ENCODE results near the gene APOF.
"Not testable (repeated sequence)": the region's sequence is repeated elsewhere in the genome, so short reads cannot be mapped to it uniquely, and the experiment has no call there.

Gene APOF

DNA sequence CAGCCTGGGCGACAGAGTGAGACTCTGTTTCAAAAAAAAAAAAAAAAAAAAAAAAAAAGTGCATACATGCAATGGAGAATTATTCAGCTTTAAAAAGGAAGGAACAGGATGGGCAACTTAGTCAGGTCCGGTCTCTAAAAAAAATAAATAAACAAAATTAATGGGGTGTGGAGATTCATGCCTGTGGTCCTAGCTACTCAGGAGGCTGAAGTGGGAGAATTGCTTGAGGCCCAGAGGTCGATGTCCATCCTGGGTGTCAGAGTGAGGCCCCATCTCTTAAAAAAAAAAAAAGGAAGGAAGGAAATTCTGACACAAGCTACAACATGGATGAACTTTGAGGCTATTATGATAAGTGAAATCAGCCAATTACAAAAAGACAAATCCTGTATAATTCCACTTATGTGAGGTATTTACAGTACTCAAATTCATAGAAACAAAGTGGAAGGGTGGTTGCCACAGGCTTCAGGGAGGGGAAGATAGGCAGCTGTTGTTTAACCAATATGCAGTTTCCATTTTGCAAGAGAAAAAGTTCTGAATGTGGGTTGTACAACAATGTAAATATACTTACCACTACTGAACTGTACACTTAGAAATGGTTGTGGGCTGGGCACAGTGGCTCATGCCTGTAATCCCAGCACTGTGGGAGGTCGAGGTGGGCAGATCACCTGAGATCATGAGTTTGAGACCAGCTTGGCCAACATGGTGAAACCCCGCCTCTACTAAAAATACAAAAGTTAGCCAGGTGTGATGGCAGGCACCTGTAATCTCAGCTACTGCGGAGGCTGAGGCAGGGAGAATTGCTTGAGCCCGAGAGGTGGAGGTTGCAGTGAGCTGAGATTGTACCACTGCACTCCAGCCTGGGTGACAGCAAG is 12.3 kb upstream of the APOF start:
- in situ Hi-C loops (cut with MboI; ENCODE audit: low sequenced_read_pairs), result no loop called here

DNA sequence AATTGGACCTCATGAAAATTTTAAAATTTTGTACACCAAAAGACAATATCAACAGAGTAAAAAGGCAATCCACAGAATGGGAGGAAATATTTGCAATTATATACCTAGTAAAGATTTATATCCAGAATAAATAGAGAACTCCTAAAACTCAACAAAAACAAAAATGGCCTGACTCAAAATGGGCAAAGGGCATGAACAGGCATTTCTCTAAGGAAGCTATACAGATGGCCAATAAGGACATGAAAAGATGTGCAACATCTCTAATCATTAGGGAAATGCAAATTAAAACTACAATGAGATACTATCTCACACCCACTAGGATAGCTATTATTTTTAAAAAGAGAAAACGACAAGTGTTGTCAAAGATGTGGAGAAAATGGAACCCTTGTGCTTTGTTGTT is 10.9 kb upstream of the APOF start:
- in situ Hi-C loops (cut with MboI; ENCODE audit: low sequenced_read_pairs), result no loop called here

DNA sequence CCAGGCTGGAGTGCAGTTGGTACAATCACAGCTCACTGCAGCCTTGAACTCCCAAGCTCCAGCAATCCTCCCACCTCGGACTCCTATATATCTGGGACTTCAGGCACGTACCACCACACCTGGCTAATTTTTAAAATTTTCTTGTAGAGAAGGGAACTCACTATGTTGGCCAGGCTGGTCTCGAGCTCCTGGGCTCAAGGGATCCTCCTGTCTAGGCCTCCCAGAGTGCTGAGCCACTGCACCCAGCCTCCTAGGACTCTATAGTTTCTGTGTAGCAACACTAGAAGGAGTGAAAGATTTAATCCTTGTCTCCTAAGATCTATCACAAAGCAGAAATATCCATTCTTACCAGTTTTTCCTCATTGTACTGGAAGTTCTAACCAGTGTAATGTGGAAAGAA is 4.3 kb upstream of the APOF start:
- in situ Hi-C loops (cut with MboI; ENCODE audit: low sequenced_read_pairs), result no loop called here

DNA sequence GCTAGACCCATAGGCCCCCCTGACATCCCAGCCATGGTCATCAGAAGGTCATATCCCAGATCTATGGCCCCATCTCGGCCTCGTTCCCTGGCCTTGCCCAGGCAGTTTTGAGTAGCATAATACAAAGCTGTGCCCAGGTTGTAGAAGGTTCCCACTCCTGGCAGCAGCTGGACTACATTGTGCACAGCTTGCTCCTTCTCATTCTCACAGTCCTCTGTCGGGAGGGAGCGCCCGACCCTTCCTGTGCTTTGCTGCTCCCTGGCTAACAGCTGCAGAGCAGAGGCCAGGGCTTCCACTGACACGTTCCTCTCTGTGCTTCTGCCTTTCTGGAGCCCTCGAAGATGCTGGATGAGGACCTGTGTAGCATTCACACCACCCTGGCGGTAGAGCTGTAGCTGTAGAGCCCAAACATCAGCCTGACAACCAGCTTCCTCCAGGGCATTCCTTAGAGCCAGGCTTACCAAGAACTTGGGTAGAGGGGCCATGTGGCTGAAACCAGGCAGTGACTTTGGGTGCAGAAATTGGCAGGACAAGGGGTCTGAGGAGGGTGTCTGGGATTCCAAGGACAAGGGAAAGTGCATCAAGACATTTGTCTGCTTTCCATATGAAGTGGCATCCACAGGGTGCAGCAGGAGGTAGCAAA is 1.0 kb downstream of the APOF start:
- in situ Hi-C loops (cut with MboI; ENCODE audit: low sequenced_read_pairs), result no loop called here

DNA sequence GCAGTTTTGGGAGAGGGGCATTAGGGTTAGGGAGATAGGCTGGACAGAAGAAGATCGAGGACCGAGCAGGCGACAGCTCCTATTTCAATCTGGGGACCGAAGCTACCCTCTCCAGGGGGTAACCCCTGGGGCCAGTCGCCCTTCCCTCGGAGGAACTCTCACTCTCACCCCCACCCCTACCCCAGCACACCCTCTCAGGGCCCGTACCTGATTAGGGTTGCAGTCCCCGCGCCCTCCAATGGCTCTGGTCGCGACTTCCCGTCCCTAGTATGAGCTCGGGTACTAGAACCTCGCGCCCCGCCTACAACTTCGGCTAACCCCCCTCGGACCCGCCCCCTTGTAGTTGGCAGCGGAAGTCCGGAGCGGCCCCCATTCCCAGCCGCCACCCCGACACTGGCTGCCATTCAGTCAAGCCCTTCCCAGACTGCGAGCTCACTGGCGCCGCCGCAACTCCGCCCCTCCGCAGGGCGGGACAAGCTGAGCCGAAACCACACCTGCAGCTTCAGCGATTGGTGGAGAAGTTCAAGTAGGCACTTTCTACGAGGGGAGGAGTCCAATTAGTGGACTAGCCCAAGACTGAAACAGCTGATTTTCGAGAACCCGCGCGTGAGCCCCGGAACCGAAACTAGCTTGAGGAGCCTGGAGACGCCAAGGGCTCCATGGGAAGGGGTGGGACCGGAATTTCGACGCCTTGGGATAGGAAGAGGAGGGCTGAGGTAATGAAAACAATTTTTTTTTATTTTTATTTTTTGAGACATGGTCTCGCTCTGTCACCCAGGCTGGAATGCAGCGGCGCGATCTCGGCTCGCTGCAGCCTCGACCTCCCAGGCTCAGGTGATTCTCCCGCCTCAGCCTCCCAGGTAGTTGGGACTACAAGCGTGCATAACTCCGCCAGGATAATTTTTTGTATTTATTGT is 2.5 kb downstream of the APOF start, which contains the start of gene STAT2:
Gene STAT2 (minus strand): TSS at position 257 of the 917 bp plus-strand sequence. CDS start 3,536 bp downstream, outside the sequence.
- in situ Hi-C loops (cut with MboI; ENCODE audit: low sequenced_read_pairs), result no loop called here

DNA sequence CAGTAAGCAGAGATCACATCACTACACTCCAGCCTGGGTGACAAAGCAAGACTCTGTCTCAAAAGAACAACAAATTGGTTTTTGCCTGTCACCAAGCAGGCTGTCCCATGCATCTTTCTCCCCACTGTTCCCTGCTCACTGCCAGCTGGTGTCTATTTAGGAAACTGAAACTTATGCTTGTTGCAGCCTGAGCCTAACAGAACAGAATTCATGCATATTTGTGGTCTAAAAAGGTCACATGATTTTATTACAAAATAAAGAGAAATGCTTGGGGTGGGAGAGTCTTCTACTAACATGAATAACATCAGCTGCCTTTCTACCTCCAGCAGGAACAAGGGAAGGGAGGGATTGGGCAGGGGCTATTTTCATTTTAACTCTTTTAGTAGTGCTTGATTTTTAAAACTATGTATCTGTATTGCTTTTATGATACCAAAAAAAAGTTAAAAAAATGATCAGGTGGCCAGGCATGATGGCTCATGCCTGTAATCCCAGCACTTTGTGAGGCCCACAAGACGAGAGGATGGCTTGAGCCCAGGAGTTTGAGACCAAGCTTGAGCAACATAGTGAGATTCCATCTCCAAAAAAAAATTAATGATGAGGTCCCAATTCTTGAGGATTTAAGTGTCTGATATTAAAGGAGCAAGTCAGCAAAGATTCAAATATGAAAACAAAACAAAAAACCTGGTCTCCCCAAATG is 3.7 kb downstream of the APOF start:
- in situ Hi-C loops (cut with MboI; ENCODE audit: low sequenced_read_pairs), result no loop called here

DNA sequence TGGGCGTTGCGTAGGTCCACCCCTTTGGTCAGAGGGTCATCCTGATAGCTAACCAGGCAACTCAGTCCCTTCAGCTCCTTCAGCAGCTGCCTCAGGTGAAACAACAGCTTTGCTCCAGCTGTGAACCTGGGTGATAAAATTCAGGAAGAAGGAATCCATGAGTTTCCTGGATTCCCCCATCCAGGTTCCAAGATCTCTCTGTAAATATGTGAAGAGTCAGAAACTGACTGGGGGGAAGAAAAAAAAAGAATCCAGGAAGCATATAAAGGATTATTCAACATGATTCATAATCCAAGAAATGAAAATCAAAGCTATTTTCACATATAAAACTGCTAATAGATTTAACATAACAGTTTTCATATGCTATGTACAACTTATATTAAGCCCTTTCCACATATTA is 11.3 kb downstream of the APOF start:
- in situ Hi-C loops (cut with MboI; ENCODE audit: low sequenced_read_pairs), result no loop called here

DNA sequence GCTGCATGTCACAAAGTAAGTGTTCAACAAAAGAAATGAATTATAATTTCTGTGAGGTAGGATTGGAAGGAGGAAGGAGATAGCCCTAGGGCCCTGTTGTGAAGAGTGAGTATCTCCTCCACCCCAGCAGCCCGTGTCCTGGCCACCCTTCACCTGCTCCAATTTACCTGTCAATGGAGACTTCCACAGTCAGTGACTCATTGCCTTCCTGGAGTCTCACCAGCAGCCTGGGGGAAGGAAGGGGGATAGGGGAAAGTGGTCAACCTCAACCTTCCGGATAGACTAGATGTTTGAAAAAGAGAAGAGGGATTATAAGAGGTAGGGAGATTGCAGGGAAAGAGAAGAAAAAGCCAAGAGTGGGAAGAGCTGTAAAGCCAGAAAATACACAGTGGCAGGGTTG is 12.0 kb downstream of the APOF start:
- in situ Hi-C loops (cut with MboI; ENCODE audit: low sequenced_read_pairs), result no loop called here

DNA sequence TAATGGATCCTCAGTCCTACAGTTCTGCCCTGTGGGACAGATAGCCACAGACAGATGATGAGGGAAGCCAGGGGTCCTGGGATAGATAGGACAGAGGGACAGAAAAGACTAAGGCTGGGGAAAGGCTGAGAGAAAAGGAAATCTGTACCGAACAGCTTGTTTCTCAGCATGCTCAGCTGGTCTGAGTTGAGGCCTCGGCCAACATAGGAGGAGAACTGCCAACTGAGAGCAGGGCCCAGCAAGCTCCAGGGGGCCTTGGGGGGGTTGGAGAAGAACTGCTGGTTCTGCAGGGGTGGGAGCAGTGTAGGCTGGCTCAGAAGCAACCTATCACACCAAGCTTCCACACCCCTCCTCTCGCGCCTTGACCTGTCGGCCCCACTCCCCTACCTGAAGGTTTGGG is 13.9 kb downstream of the APOF start:
- in situ Hi-C loops (cut with MboI; ENCODE audit: low sequenced_read_pairs), result no loop called here

DNA sequence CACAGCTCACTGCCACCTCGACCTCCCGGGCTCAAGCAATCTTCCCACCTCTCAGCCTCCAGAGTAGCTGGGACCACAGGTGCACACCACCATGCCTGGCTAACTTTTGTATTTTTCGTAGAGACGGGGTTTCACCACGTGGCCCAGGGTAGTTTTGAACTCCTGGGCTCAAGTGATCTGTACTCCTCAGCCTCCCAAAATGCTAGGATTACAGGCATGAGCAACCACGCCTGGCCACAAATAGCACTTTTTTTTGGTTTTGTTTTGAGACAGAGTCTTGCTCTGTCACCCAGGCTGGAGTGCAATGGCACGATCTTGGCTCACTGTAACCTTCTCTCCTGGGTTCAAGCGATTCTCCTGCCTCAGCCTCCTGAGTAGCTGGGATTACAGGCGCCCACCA is 15.4 kb downstream of the APOF start:
- in situ Hi-C loops (cut with MboI; ENCODE audit: low sequenced_read_pairs), result not testable (repeated sequence)

DNA sequence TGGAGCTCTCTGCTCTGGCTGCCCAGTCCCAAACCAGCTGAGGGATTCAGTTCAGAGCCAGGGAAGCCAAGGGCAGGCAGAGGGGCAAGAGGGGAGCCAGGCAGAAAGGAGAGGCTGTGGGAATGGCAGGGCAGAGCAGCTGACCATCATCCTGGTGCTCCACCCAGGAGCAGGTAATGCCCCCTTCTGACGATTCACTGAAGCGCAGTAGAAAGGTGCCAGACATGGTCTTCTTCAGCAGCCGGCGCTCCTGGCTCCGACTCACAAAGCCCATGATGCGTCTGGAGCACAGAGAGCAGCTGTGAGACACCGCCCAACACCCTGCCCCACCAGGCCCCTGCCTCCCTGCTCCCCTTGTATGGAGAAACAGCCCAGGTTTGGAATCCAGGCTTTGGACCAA is 16.0 kb downstream of the APOF start:
- in situ Hi-C loops (cut with MboI; ENCODE audit: low sequenced_read_pairs), result no loop called here

DNA sequence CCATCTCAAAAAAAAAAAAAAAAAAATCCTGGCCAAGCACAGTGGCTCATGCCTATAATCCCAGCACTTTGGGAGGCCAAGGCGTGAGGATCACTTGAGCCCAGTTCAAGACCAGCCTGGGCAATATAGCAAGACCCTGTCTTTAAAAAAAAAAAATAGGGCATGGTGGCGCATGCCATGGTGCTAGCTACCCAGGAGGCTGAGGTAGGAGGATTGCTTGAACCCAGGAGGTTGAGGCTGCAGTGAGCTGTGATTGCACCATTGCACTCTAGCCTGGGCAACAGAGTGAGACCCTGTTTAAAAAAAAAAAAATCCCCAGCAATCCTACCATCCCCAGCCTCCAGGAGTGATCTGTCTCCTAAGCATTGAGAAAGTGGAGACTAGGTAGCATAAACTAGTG is 20.4 kb downstream of the APOF start:
- in situ Hi-C loops (cut with MboI; ENCODE audit: low sequenced_read_pairs), result not testable (repeated sequence)

DNA sequence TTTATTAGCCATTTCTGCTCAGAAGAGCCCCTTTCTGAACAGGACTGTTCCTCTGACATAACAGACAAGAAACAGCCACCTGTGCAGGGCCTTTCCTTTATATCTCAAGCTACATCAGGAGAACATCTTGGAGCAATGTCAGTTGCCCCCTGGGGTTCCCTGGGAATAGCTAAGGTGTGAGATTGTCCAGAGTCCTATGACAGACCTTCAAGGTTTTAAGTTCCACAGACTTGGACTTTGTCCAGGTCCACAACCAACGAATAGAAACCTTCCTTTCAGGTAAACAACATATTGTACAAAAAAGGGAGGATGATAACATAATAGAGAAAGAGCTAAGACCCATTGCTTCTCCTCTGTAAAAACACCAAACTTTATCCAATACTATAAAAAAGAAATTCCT is 21.0 kb downstream of the APOF start:
- in situ Hi-C loops (cut with MboI; ENCODE audit: low sequenced_read_pairs), result no loop called here

DNA sequence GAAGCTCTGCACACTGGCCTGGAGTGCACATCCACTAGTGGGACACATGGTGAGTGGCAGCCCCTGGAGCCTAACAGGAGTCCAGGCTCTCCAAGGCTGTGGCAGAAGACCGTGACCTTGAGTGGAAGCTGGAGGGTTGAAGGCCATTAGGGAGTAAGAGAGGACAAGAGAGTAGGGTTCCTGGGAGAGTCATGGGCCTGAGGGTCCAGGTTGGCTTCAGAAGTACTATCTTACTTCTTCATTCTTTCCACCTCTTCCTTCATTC is 23.6 kb downstream of the APOF start:
- in situ Hi-C loops (cut with MboI; ENCODE audit: low sequenced_read_pairs), result no loop called here

DNA sequence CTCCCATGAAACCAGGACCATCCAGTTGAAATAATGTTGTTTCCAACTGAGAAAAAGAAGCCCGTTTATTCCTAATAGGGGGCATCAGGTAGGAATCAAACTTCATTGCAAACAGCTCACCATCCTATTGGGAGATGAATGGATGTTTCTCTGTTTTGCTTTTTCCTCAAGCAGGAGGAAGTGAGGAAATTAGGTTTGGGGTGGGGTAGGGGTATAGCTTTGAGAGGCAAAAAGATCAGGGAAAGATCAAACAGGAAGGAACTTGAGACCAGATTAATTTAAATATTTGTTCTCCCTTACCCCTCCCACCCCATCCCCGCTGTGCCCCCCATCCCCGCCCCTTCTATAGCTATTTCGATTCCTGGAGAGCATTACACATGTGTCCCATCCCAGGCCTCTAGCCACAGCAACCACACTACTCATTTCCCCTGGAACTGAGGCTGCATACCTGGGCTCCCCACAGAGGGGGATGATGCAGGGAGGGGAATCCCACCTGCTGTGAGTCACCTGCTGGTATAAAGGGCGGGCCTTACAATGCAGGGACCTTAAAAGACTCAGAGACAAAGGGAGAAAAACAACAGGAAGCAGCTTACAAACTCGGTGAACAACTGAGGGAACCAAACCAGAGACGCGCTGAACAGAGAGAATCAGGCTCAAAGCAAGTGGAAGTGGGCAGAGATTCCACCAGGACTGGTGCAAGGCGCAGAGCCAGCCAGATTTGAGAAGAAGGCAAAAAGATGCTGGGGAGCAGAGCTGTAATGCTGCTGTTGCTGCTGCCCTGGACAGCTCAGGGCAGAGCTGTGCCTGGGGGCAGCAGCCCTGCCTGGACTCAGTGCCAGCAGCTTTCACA is 24.1 kb downstream of the APOF start, which contains the start of gene IL23A:
Gene IL23A (plus strand): TSS at position 577 of the 850 bp plus-strand sequence. CDS start 161 bp downstream, at position 738.
- in situ Hi-C loops (cut with MboI; ENCODE audit: low sequenced_read_pairs), result no loop called here

DNA sequence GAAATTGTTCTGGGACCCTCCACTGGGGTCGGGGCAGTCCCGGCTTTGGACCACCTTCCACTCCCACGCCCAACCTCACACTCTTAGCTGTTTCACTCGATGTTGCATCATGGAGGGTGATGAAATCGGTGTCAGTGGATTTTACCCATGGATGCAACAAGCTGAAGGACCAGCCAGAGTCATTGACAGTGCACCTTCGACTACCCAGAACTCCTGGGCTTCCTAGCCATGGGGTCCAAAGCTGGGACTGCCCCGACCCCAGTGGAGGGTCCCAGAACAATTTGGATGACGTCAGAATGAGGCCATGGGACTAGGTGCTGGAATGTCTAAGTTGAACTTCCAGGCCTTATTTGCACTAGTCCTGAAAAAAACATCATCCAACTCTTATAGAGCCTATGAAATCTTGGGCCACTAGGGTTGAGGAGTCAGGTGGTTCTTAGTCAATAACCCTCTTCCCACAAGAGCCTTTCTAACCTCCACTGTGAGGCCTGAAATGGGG is 24.9 kb downstream of the APOF start:
- in situ Hi-C loops (cut with MboI; ENCODE audit: low sequenced_read_pairs), result no loop called here

DNA sequence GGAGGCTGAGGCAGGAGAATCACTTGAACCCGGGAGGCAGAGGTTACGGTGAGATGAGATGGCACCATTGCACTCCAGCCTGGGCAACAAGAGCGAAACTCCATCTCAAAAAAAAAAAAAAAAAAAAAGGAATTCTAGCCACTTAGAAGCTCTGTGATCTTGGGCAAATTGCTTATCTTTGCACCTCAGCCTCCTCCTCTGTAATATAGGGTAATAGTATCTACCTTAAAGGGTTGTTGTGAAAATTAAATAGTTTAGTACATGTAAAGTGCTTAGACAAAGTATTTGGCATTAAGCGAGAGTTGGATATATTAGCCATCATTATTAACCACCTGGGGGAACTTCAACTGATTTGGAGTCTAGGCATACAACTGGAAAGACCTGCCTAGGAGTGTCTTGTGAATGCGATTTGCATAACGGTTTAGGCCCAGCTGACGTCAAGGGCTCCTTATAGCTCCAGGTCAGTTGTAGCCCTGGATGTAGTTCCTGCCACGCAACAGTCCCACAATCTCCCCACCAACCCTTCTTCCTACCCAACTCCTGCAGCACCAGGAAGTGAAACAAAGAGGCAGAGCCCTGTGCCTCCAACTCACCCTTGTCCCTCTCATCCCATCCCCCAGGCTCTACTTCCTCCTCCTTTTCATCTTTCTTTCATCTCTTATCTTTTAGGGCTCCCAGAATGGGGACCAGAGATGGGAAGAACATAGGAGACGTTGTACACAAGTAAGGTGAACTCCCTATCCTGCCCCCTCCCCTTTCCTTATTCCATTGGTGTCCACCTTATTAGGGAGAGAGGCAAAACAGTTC is 26.1 kb downstream of the APOF start:
- in situ Hi-C loops (cut with MboI; ENCODE audit: low sequenced_read_pairs), result no loop called here

DNA sequence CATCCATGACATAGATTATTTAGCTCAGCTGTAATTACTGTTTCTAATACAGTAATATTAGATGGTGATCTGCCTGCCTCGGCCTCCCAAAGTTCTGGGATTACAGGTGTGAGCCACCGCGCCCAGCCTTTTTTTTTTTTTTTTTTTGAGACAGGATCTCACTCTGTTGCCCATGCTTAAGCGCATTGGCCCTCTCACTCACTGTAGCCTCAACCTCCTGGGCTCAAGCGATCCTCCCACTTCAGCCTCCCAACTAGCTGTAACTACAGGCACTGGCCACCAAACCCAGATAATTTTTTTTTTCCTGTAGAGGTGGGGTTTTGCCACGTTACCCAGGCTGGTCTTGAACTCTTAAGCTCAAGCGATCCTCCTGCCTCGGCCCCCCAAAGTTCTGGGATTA is 27.1 kb downstream of the APOF start:
- in situ Hi-C loops (cut with MboI; ENCODE audit: low sequenced_read_pairs), result not testable (repeated sequence)

DNA sequence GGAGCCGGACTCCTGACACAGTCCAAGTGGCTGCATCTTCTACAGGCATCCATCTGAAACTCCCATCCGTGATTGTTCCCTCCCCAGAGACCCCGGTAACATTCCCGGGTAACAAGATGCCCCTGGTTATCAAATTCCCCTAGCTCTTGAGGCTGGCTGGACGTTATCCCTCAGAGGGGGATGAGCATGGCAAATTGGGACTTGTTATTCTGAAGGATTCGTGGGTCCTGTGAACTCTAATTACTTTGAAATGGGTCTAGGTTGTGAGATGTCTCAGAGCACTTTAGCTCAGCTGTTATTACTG is 28.2 kb downstream of the APOF start:
- in situ Hi-C loops (cut with MboI; ENCODE audit: low sequenced_read_pairs), result no loop called here
